Left colon (tissue), 2 donors: ENCODE results near the gene NRXN3. TPM values are rescaled to one million over a fixed set of nuclear protein-coding genes. Genes with fewer than 3 reads are reported as not detected.
A peak's percentile ranks its signal among the peaks of the same experiment; 100 is the strongest.
"Not testable (repeated sequence)": the region's sequence is repeated elsewhere in the genome, so short reads cannot be mapped to it uniquely, and the experiment has no call there.

Experiments
- ATAC-seq: fragments of 200-7000 bp; cut with Tn5 transposase; one replicate; pipeline ENCODE4 v1.9.1; 2020; ENCODE audit warnings: mild to moderate bottlenecking, moderate library complexity
- DNase-seq, 2 donors: peaks; one replicate each; pipeline ENCODE4 v3.0.0-alpha.2; 2020
- intact Hi-C, 2 donors: fragments of 100-400 bp; cut with DNase I in 1 of 2; cut with micrococcal nuclease in 1 of 2; formaldehyde crosslinking; loops; one replicate each; pipeline versions ENCODE4 v1.11.2 to v1.14.0; 2022; cut with DNase I, micrococcal nuclease
- total RNA-seq, 2 donors: library from RNA; stranded (reverse); fragmentation: NEBNext Ultra II Directional; extraction: Animal tissue kit (Norgen Biotek cat#: 25700); gene quantifications; one replicate each; pipeline ENCODE4 v1.2.1, GENCODE V29; 2021
- donor health status: DM: no; HTN: no; CAD: no.
- donor health status: DM: yes; HTN: yes; CAD: no.

Gene NRXN3
- total RNA-seq, 2 donors from 2014 or later = 1.8 to 5.6 TPM

GRCh38 chr14:78978896-78979295, 808.7 kb downstream of the NRXN3 start:
- DNase-seq (no peak), ATAC-seq (no peak)
- intact Hi-C loops = no loop called here

GRCh38 chr14:78982551-78982950, 812.4 kb downstream of the NRXN3 start:
- DNase-seq = no peak
- intact Hi-C loops = no loop called here
- no peak for ATAC-seq

GRCh38 chr14:78983126-78983525, 813.0 kb downstream of the NRXN3 start:
- intact Hi-C loops = no loop called here
- DNase-seq = no peak
- no peak for ATAC-seq

GRCh38 chr14:78985668-78986381, 815.7 kb downstream of the NRXN3 start:
- DNase-seq (no peak), ATAC-seq (no peak)
- intact Hi-C loops = no loop called here

GRCh38 chr14:78986989-78987388, 816.8 kb downstream of the NRXN3 start:
- intact Hi-C loops = no loop called here
- DNase-seq (no peak), ATAC-seq (no peak)

- DNase-seq = no peak
- ATAC-seq = no peak
- intact Hi-C loops = no loop called here
Measured at GRCh38 chr14:78989221-78989620, 819.0 kb downstream of the NRXN3 start.

- intact Hi-C loops = no loop called here
- ATAC-seq (no peak), DNase-seq (no peak)
Measured at GRCh38 chr14:78992867-78993266, 822.7 kb downstream of the NRXN3 start.

GRCh38 chr14:78997811-78998210, 827.6 kb downstream of the NRXN3 start:
- ATAC-seq = no peak
- peak; percentile 14 to 27 for DNase-seq
- intact Hi-C loops = no loop called here

- intact Hi-C loops = no loop called here
- DNase-seq = no peak
- no peak for ATAC-seq
Measured at GRCh38 chr14:79009286-79009685, 839.1 kb downstream of the NRXN3 start.

GRCh38 chr14:79011091-79011919, 841.1 kb downstream of the NRXN3 start:
- DNase-seq = no peak
- intact Hi-C loops = no loop called here

GRCh38 chr14:79011920-79012204, 841.7 kb downstream of the NRXN3 start:
- intact Hi-C loops = no loop called here
- DNase-seq (no peak), ATAC-seq (no peak)

More at GRCh38 chr14:79011091-79011919, 841.1 kb downstream of the NRXN3 start:
- ATAC-seq = no peak

- DNase-seq (no peak), ATAC-seq (no peak)
- intact Hi-C loops = no loop called here
Measured at GRCh38 chr14:79016828-79017505, 846.8 kb downstream of the NRXN3 start.

- no peak for DNase-seq
- intact Hi-C loops = no loop called here
- no peak for ATAC-seq
Measured at GRCh38 chr14:79017561-79017960, 847.4 kb downstream of the NRXN3 start.

GRCh38 chr14:79018836-79019235, 848.7 kb downstream of the NRXN3 start:
- ATAC-seq (no peak), DNase-seq (no peak)
- intact Hi-C loops = no loop called here

GRCh38 chr14:79019898-79020297, 849.7 kb downstream of the NRXN3 start:
- ATAC-seq, intact Hi-C loops: not testable (repeated sequence)

GRCh38 chr14:79021766-79022165, 851.6 kb downstream of the NRXN3 start:
- intact Hi-C loops = no loop called here
- ATAC-seq = no peak
- no peak for DNase-seq

More at GRCh38 chr14:79019898-79020297, 849.7 kb downstream of the NRXN3 start:
- not testable (repeated sequence) for DNase-seq

- DNase-seq = no peak
- intact Hi-C loops = no loop called here
- no peak for ATAC-seq
Measured at GRCh38 chr14:79027138-79027537, 857.0 kb downstream of the NRXN3 start.

GRCh38 chr14:79028281-79028680, 858.1 kb downstream of the NRXN3 start:
- no peak for DNase-seq
- intact Hi-C loops = no loop called here
- ATAC-seq = no peak

GRCh38 chr14:79036441-79036840, 866.3 kb downstream of the NRXN3 start:
- no peak for DNase-seq
- ATAC-seq = no peak
- intact Hi-C loops = no loop called here

- no peak for DNase-seq
- ATAC-seq = no peak
- intact Hi-C loops = no loop called here
Measured at GRCh38 chr14:79037106-79037505, 866.9 kb downstream of the NRXN3 start.
